ENCODE results near the gene SLCO1A2.

DNA sequence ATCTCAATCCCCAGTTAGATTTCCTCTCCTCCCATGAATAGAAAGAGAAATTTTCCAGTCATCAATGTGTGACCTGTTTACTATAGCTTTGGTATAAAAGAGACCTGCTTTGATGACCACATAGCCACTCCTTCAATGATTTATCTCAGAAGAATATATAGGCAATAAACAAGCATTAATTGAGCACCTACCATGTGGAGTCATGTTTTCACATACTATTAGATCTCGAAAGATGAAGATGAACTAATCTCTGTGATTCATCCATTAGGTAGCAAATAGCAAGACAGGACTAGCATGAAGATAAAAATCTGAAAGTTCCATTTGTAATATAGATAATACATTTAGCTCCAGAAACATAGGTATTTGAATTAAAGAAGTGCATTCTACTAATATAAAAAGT is 40.5 kb downstream of the SLCO1A2 start:
- TF ChIP-seq, protein P1, sequence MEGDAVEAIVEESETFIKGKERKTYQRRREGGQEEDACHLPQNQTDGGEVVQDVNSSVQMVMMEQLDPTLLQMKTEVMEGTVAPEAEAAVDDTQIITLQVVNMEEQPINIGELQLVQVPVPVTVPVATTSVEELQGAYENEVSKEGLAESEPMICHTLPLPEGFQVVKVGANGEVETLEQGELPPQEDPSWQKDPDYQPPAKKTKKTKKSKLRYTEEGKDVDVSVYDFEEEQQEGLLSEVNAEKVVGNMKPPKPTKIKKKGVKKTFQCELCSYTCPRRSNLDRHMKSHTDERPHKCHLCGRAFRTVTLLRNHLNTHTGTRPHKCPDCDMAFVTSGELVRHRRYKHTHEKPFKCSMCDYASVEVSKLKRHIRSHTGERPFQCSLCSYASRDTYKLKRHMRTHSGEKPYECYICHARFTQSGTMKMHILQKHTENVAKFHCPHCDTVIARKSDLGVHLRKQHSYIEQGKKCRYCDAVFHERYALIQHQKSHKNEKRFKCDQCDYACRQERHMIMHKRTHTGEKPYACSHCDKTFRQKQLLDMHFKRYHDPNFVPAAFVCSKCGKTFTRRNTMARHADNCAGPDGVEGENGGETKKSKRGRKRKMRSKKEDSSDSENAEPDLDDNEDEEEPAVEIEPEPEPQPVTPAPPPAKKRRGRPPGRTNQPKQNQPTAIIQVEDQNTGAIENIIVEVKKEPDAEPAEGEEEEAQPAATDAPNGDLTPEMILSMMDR (IDR thresholded peaks at IDR 0.05): no peak
- TF ChIP-seq POLR2AphosphoS5 (IDR thresholded peaks at IDR 0.05; ENCODE audit: low read depth, low read length) (no peak), SIN3A (IDR thresholded peaks at IDR 0.05; ENCODE audit: borderline replicate concordance, insufficient read depth, low read depth, low read length) (no peak)
- TF ChIP-seq, protein P2, sequence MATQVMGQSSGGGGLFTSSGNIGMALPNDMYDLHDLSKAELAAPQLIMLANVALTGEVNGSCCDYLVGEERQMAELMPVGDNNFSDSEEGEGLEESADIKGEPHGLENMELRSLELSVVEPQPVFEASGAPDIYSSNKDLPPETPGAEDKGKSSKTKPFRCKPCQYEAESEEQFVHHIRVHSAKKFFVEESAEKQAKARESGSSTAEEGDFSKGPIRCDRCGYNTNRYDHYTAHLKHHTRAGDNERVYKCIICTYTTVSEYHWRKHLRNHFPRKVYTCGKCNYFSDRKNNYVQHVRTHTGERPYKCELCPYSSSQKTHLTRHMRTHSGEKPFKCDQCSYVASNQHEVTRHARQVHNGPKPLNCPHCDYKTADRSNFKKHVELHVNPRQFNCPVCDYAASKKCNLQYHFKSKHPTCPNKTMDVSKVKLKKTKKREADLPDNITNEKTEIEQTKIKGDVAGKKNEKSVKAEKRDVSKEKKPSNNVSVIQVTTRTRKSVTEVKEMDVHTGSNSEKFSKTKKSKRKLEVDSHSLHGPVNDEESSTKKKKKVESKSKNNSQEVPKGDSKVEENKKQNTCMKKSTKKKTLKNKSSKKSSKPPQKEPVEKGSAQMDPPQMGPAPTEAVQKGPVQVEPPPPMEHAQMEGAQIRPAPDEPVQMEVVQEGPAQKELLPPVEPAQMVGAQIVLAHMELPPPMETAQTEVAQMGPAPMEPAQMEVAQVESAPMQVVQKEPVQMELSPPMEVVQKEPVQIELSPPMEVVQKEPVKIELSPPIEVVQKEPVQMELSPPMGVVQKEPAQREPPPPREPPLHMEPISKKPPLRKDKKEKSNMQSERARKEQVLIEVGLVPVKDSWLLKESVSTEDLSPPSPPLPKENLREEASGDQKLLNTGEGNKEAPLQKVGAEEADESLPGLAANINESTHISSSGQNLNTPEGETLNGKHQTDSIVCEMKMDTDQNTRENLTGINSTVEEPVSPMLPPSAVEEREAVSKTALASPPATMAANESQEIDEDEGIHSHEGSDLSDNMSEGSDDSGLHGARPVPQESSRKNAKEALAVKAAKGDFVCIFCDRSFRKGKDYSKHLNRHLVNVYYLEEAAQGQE (IDR thresholded peaks at IDR 0.05; ENCODE audit: insufficient read depth in 1 of 2, low read depth in 2 of 2, low read length in 1 of 2): no peak

Data from Panc1 (cell line).